NCI-H128 (cell line): ENCODE data around the gene PLEKHB2.
"Not testable (repeated sequence)": the region's sequence is repeated elsewhere in the genome, so short reads cannot be mapped to it uniquely, and the experiment has no call there.

ENCODE experiments used
- DNase-seq: peaks from one replicate; lab custom pipeline; 2025; ENCODE audit not compliant: unreplicated experiment; lab: John Stamatoyannopoulos, UW

The PLEKHB2 gene

DNA sequence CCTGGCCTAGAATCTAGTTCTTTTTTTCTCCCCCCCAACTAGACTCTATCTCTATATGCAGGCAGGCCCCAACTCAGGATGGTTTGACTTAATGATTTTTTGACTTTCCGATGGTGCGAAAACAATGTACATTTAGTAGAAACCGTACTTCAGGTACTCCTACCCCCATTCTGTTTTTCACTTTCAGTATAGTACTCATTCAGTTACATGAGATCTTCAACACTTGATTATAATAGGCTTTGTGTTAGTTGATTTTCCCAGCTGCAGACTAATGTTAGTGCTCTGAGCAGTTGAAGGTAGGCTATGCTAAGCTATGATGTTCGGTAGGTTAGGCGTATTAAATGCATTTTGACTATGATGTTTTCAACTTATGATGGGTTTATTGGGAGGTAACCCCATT, 37.7 kb downstream of the PLEKHB2 start:
- DNase-seq, result no peak

DNA sequence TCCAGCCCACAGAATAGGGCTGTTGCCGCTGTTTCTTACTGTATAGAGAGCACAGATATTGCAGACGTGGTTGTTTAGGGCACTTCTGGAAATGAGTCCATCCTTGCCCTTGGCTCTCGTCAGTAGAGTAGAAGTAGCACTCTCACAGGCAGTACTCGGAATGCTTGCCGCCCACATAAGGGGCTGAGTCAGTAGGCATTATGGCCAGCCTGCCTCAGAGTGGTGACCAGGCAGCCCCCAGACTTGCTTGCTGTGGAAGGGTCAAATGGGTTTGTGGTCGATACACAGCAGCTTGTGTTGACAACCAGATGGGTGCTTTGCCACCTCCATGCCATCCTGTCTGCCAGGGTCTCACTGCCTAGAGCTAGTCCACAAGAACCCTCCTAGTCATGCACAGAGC, 38.7 kb downstream of the PLEKHB2 start:
- DNase-seq, result no peak

GRCh38 chr2:131145040-131145439, 39.9 kb downstream of the PLEKHB2 start:
- no peak for DNase-seq

GRCh38 chr2:131146231-131146630, 41.1 kb downstream of the PLEKHB2 start:
- DNase-seq, result no peak

- DNase-seq, result no peak
Observed at GRCh38 chr2:131146749-131147148, 41.6 kb downstream of the PLEKHB2 start.

GRCh38 chr2:131148426-131148825, 43.3 kb downstream of the PLEKHB2 start:
- DNase-seq, result no peak

- DNase-seq, result not testable (repeated sequence)
Observed at GRCh38 chr2:131150109-131150508, 45.0 kb downstream of the PLEKHB2 start.

DNA sequence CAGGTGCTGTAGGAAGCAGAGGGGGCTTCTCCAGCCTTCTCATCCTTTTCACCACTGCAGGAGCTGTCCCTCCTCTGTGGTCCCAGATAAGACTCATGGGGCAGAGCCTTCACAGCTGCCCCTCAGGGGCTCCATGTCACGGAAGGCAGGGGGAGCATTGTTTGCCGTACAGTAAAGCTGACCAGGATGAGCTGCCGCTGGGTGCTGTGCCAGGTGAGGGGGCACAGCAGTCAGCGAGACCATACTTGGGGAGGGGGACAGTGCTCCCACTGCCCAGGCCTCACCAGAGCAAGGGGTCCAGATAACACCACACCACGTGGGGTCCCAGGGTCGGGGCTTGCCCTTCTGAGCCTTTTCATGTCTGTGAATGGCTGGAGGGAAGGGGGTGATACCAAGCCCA, 46.3 kb downstream of the PLEKHB2 start:
- no peak for DNase-seq

DNA sequence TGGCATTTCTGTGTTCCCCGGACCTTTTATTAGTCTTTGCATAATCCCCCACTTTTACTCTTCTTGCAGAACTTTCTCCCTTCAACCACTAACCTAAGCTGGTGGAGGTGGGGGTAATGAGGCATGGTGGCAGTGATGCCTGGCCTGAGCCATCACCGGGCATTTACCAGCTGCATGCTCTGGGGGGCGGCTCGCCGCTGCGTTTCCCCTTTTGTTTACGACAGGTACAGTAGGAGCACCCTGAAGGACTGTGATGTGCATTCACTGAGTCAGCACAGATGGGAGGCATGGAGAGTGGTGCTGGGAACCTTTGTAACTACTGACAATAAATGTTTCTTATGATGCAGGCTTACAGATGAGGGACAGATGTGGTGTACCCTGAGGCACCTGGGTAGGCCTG, 46.9 kb downstream of the PLEKHB2 start:
- DNase-seq, result no peak

GRCh38 chr2:131153529-131153928, 48.4 kb downstream of the PLEKHB2 start:
- no peak for DNase-seq

GRCh38 chr2:131154071-131154531, 49.0 kb downstream of the PLEKHB2 start:
- DNase-seq, result peak; percentile 41

DNA sequence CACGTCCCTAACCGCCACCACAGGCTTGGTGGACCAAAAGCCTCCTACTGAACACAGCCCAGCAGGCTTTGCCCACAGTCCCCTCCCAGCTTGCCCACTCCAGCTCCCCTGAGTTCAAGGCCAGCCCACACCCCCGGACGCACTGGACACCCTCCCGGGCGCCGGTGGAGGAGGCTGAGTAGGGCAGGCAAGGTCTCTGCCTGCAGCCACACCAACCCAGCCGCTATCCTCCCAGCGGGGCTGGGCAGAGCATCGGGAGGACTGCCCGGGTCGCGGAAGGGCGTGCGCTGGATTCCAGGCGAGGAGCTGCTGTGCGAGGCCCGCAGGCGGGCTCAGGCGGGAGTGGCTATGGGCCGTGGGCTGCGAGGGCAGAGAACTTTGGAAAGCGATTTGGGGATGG, 49.5 kb downstream of the PLEKHB2 start:
- no peak for DNase-seq

GRCh38 chr2:131155208-131155855, 50.2 kb downstream of the PLEKHB2 start:
- DNase-seq, result no peak

DNA sequence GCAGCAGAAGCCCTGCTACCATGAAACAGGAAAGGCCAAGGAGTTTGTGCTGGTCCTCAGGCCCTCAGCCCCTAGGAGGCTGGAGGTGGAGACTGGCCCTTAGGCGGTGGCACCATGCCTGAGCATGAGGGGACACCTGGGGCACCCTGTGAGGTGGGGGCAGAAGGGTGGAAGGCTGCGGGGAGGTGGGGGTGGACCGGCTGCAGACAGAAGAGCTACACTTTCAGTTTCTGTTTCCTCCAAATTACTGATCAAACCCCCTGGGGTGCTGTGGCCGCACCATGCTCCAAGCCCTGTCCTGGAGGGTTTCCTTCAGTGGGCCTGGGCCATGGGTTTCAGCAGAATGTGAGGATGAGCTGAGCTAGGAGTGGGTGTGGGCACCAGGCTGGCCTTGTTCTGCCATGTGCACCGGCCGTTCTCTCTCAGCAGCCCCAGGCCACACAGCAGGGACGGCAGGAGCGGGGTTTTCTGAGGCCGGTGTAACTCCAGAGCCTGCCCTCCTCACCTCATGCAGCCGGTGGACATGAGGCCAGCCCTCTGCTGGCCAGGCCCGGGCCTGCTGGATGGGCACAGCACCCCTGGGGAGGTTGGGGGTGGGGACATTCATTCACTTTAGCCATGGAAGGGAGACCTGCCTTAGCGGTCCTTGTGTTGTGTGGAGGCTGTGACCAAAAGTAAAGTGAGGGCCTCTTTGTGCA, 51.5 kb downstream of the PLEKHB2 start:
- DNase-seq, result no peak

GRCh38 chr2:131165562-131165961, 60.4 kb downstream of the PLEKHB2 start:
- DNase-seq, result not testable (repeated sequence)

DNA sequence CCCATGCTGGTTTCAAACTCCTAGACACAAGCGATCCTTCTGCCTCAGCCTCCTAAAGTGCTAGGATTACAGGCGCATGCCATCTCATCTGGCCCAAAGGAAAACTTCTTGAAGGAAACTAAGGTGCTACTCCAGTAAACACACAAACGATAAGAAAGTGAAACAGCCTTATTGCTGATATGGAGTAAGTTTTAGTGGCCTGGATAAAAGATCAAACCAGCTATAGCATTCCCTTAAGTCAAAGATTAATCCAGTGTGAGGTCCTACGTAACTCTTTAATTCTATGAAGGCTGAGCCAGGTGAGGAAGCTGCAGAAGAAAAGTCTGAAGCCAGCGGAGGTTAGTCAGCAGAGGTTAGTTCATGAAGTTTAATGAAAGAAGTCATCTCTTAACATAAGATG, 63.4 kb downstream of the PLEKHB2 start:
- DNase-seq, result no peak

DNA sequence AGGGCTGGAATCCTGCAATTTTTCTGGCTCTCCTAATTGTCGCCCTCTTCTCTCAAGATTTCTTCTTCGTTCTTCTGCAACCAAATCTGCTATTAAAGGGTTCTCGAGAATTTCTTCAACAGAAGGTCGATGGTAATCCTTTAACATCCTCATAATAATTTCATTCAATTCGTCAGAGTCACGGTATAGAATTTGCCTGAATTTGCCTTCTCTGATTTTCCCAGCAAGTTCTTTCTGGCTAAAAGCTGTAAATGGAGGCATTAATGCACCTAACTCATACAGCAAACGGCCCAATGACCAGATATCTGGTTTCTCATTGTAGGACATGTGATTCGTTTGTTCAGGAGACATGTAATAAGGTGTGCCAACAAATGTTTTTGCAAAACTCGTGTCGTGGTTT, 72.9 kb downstream of the PLEKHB2 start:
- not testable (repeated sequence) for DNase-seq

DNA sequence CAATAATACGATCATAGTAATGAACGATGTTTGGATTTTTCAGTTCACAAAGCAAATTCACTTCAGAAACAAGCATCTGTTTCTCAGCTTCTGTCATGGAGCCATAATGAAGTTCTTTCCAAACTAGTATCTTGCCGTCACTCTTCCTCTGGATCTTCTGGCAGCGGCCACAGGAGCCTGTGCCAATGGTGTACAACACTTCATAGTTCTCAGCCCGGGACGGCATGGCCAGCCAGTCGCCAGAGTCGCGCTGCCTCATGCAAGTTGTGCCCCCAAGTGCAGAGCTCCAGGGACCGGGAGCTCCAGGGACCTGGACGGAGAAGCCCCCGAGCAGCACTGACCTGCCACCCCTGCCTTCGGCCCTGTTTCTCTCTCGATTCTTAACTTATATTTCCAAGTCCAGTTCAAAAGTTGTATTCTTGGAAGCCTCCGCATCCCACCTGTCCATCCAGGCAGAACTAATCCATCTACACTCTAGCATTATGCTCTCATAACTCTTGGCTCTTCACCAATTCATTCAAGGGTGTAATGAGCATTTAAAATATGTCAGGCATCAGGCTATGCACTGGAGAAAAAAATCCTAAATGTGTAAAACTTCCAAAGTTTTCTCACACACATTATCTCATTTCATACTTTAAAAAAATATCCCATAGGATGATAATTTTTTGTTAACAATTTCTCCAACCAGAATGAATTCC, 73.7 kb downstream of the PLEKHB2 start:
- DNase-seq, result not testable (repeated sequence)

- not testable (repeated sequence) for DNase-seq
Observed at GRCh38 chr2:131181451-131181850, 76.3 kb downstream of the PLEKHB2 start.

DNA sequence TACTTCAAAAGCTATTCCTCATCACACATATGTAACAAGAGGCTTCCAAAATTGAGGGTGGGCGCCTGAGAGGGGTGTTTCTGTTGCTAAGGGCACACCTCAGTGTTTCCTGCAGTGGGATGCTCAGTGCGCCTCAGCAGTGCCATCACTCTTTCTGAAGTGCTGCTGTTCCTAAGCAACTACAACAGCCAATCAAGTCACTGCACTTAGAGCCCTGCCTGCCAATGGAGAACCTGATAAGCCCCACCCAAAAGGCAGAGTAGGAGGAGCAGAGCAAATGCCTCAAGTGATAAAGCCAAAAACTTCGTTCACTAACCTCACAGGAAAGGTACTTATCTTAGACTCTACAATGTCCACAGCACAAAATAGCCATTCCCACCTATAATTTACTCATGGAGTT, 88.3 kb downstream of the PLEKHB2 start:
- DNase-seq, result not testable (repeated sequence)

DNA sequence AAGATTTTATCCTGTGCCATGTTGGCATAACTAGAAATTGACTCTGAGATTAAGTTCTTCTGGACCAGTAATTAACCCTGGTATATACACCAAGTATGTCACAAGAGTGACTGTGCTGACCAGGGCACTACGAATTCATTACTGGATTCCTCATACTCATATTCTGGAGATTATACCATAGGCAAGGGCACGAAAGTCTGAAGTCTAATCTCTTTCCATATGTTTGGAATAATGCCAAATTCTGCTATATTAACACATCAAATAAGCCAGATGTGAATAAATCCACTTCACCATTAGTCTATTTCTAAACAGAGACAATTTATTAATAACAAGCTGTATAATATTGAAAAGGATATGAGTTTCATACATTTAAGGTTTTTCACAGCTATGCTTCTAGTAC, 91.0 kb downstream of the PLEKHB2 start:
- DNase-seq, result not testable (repeated sequence)
